Hepatic stellate cell (primary cell): Measurements from ENCODE around the gene ARL4D.

Experiments
- DNase-seq: peaks from one replicate; pipeline ENCODE4 v3.0.0; 2011; ENCODE audit warnings: low spot score

ARL4D gene

GRCh38 chr17:43427362-43428043 lies 28.7 kb downstream of the ARL4D start:
- DNase-seq, result no peak

DNA sequence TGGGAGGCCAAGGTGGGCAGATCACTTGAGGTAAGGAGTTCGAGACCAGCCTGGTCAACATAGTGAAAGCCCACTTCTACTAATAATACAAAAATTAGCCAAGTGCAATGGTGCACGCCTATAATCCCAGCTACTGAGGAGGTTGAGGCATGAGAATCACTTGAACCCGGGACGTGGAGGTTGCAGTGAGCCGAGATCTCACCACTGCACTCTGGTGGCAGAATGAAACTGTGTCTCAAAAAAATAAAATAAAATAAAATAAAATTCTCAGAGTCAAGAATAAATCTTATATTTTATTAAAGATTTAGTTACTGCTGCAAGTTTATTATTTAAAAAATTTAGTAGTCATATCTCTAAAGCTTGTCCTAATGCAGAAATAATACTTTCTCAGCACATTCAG lies 29.7 kb downstream of the ARL4D start:
- no peak for DNase-seq

GRCh38 chr17:43430936-43431713 lies 32.3 kb downstream of the ARL4D start:
- no peak for DNase-seq

DNA sequence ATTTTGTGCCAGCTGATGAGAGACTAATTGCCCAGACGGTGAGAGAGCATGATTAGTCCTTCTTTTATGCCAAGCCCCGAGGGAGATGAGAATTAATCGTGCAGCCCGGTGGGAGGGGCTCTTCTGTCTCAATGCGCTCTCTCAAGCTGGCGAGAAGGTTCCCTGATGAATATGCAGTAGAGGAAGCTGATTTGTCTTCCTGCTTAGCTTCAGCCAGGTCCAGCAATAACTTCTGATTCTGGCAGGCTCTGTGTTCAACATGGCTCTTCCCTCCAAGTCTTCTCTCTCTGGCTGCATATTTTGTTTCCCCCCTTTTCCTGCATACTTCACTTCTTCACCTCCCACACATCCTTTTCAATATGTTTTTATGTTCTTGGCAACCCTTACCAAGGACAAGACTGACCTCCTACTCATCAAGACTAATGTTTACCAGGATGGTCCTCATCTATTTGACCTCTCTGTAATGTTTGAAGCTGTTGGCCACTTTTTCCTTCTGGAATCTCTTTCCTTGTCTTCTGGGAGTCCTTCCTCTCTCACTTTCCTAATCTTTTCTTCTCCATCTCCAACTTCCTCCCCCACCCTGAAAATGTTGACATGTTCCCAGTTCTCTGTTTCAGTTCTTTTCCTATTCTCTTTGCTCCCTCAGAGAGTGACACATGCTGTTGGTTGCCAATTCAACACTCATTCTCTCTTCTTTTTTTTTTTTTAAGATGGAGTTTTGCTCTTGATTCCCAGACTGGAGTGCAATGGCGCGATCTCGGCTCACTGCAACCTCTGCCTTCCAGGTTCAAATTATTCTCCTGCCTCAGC lies 33.1 kb downstream of the ARL4D start:
- no peak for DNase-seq

- no peak for DNase-seq
Measured at GRCh38 chr17:43434902-43435319, 36.1 kb downstream of the ARL4D start.

GRCh38 chr17:43437756-43438155 lies 39.0 kb downstream of the ARL4D start:
- DNase-seq, result no peak

- no peak for DNase-seq
Measured at GRCh38 chr17:43438626-43439025, 39.8 kb downstream of the ARL4D start.

DNA sequence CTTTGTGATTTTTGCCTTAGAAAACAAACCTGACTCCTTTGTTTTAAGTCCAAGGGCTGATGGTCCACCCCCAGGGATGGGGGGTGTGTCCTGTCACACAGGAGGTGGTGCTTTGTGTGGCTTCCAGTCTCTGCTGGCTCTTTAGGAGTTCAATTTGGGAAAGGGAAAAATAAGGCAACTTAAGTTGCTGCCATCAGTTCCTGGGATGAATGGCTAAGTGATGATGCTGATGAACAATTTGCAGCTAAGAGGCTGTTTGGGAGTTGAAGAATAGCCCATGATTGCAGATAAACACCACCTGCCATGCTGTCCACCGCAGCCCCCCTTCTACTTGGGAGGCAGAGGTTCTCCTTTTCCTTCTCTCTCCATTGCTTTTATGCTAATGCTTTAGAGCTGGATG lies 40.2 kb downstream of the ARL4D start:
- DNase-seq, result no peak

GRCh38 chr17:43442711-43443110 lies 43.9 kb downstream of the ARL4D start:
- no peak for DNase-seq

GRCh38 chr17:43443381-43443780 lies 44.6 kb downstream of the ARL4D start:
- DNase-seq, result no peak

DNA sequence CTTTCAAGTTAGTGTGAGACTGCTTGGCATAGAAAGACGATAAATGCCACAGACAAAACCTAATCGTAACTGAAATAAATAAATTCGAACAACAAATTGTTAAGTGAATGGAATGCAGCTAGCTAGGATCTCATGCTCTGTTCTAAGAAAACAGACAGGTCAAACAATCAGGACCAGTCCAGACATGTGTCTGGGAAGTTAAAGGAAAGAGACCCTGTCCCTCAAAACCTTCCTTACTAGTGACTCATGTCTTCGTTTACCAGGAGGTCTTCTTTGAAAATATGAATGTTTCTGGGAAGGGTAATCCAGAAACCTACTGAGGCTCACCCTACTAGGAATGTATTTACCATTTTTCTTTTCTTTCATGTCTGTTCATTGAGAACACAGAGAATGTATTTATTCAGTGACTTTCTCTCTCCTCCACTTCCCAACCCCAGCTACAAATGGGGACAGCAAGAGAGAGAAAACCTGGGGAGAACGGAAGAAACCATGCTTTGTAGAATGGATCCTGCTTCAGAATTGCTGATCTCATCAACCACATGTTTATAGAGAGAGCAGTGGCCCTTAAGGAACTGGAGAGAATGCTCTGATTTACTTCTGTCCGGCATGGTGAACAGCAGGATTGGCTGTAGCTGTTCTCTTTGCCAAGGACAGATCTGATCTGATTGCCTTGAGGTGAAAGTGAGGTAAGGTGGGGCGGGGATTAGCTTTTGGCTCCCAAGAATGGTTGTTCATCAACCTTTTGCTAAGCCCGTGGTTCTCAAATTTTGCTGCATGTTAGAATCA lies 45.6 kb downstream of the ARL4D start:
- DNase-seq, result no peak

- DNase-seq, result no peak
Measured at GRCh38 chr17:43445009-43445589, 46.3 kb downstream of the ARL4D start.

DNA sequence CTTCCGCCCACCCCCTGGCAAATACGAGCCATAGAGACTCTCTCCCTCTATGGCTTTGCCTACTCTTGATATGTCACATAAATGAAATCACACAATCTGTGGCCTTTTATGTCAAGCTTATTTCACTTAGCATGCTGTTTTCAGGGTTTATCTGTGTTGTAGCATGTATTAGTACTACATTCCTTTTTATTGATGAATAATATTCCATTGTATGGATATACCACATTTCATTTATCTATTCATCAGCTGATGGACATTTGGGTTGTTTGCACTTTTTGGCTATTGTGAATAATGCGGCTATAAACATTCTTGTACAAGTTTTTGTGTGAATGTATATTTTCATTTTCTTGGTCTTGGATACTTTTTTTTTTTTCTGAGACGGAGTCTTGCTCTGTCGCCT lies 48.0 kb downstream of the ARL4D start:
- DNase-seq, result no peak

GRCh38 chr17:43448720-43449469 lies 50.1 kb downstream of the ARL4D start:
- no peak for DNase-seq

GRCh38 chr17:43449470-43450248 lies 50.9 kb downstream of the ARL4D start:
- DNase-seq, result no peak
